CD4-positive, alpha-beta T cell treated with Interleukin-15 for 4 hours (primary cell): ENCODE results near the gene AQP2.
"Not testable (repeated sequence)": the region's sequence is repeated elsewhere in the genome, so short reads cannot be mapped to it uniquely, and the experiment has no call there.

Experiments
- DNase-seq: peaks from one replicate; pipeline ENCODE4 v3.0.0-alpha.2; 2020; ENCODE audit warnings: low spot score

AQP2 gene

GRCh38 chr12:49969651-49970429 lies 19.3 kb downstream of the AQP2 start:
- DNase-seq, result no peak

- no peak for DNase-seq
These were observed 20.1 kb downstream of the AQP2 start for GRCh38 chr12:49970658-49971057.

- no peak for DNase-seq
These were observed 20.6 kb downstream of the AQP2 start for GRCh38 chr12:49971141-49971540.

GRCh38 chr12:49972129-49972528 lies 21.6 kb downstream of the AQP2 start:
- DNase-seq, result no peak

GRCh38 chr12:49972641-49973360 lies 22.3 kb downstream of the AQP2 start, which contains the start of gene AQP6:
Gene AQP6 (plus strand): TSS chr12:49972947. CDS start chr12:49973174, 227 bp downstream.
- DNase-seq, result no peak

GRCh38 chr12:49973361-49973830 lies 22.9 kb downstream of the AQP2 start:
- no peak for DNase-seq

- DNase-seq, result no peak
These were observed 23.7 kb downstream of the AQP2 start for GRCh38 chr12:49974231-49974675.

GRCh38 chr12:49974677-49975317 lies 24.3 kb downstream of the AQP2 start:
- DNase-seq, result no peak

GRCh38 chr12:49975318-49975761 lies 24.8 kb downstream of the AQP2 start:
- no peak for DNase-seq

- DNase-seq, result no peak
These were observed 26.0 kb downstream of the AQP2 start for GRCh38 chr12:49976557-49976956.

GRCh38 chr12:49978125-49978524 lies 27.6 kb downstream of the AQP2 start:
- DNase-seq, result no peak

- DNase-seq, result no peak
These were observed 28.6 kb downstream of the AQP2 start for GRCh38 chr12:49979016-49979586.

GRCh38 chr12:49979791-49980190 lies 29.3 kb downstream of the AQP2 start:
- DNase-seq, result no peak

GRCh38 chr12:49980501-49981349 lies 30.2 kb downstream of the AQP2 start:
- no peak for DNase-seq

GRCh38 chr12:49982246-49983087 lies 31.9 kb downstream of the AQP2 start:
- DNase-seq, result no peak

- no peak for DNase-seq
These were observed 33.4 kb downstream of the AQP2 start for GRCh38 chr12:49983892-49984291.

- no peak for DNase-seq
These were observed 34.2 kb downstream of the AQP2 start for GRCh38 chr12:49984476-49985359.

GRCh38 chr12:49985981-49986380 lies 35.4 kb downstream of the AQP2 start:
- DNase-seq, result no peak

- not testable (repeated sequence) for DNase-seq
These were observed 35.9 kb downstream of the AQP2 start for GRCh38 chr12:49986476-49986875.
